Osteocyte (in vitro differentiated cells): Measurements from ENCODE around the gene IFI35. TPM values are rescaled to one million over a fixed set of nuclear protein-coding genes. Genes with fewer than 3 reads are reported as not detected.

Source experiments
- DNase-seq: peaks from one replicate; pipeline ENCODE4 v3.0.0; 2021; ENCODE audit warnings: mixed read lengths; ENCODE audit not compliant: unreplicated experiment; ENCODE audit errors: extremely low spot score
- H3K27ac Mint-ChIP-seq: one replicate; pipeline ENCODE4 v1.8.0; 2021; ENCODE audit warnings: mild to moderate bottlenecking, mixed read lengths; ENCODE audit not compliant: unreplicated experiment
- H3K27me3 Mint-ChIP-seq: one replicate; pipeline ENCODE4 v1.8.0; 2021; ENCODE audit warnings: mixed read lengths; ENCODE audit not compliant: unreplicated experiment
- H3K36me3 Mint-ChIP-seq: one replicate; pipeline ENCODE4 v1.8.0; 2021; ENCODE audit warnings: mixed read lengths; ENCODE audit not compliant: unreplicated experiment
- H3K4me1 Mint-ChIP-seq: one replicate; pipeline ENCODE4 v1.8.0; 2021; ENCODE audit warnings: mixed read lengths; ENCODE audit not compliant: unreplicated experiment
- H3K4me3 Mint-ChIP-seq: one replicate; pipeline ENCODE4 v1.8.0; 2021; ENCODE audit warnings: mild to moderate bottlenecking, moderate library complexity, mixed read lengths; ENCODE audit not compliant: unreplicated experiment
- H3K9me3 Mint-ChIP-seq: one replicate; pipeline ENCODE4 v1.8.0; 2021; ENCODE audit warnings: mixed read lengths; ENCODE audit not compliant: unreplicated experiment
- total RNA-seq: library from RNA; stranded (reverse); gene quantifications from 2 replicates; pipeline ENCODE4 v1.2.1, GENCODE V29; 2021
- TF ChIP-seq, protein P1 (sequence below): fragments of 200-600 bp; sonication (generic); IDR thresholded peaks from 2 replicates; pipeline ENCODE4 v1.5.0; 2021; ENCODE audit warnings: antibody characterized with exemption, mild to moderate bottlenecking, moderate library complexity

Gene IFI35
- total RNA-seq, 1 donor from 2014 or later: 34.4 TPM

DNA sequence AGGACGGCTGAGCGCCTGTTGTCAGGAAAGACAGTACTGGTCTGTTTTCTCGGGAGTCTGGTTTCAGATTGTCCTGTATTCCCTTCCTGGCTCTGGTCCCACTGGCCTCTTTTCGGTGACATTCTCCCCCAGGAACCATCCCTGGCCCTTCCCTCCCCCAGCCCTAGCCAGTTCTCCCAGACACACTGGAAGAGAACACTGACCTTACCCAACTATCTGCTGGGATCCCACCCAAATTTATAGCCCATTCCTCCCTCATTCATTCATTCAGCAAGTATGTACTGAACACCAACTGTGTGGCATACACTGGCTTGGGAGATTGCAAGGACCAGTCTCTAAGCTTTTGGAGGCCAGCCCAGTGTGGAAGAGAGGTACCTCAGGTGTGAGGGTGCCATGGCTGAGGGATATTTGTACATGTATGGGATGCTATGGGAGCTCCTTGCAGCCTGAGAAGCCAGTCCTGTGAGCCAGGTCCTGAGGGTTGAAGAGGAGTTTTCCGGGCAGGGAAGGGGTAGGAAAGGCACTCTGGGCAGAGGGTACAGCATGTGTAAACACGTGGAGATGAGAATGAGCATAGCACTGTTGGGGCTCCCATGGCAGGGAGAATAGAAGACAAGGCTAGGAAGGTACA lies 23.7 kb downstream of the IFI35 start:
- Mint-ChIP-seq H3K4me3 (no peak overlapping the region), H3K4me1 (peaks cover 5% of the 10 kb centered on the region), H3K9me3 (no peaks in the 10 kb centered on the region), H3K36me3 (no peaks in the 10 kb centered on the region), H3K27me3 (peaks cover 3% of the 10 kb centered on the region), H3K27ac (no peak overlapping the region)
- TF ChIP-seq, protein P1, sequence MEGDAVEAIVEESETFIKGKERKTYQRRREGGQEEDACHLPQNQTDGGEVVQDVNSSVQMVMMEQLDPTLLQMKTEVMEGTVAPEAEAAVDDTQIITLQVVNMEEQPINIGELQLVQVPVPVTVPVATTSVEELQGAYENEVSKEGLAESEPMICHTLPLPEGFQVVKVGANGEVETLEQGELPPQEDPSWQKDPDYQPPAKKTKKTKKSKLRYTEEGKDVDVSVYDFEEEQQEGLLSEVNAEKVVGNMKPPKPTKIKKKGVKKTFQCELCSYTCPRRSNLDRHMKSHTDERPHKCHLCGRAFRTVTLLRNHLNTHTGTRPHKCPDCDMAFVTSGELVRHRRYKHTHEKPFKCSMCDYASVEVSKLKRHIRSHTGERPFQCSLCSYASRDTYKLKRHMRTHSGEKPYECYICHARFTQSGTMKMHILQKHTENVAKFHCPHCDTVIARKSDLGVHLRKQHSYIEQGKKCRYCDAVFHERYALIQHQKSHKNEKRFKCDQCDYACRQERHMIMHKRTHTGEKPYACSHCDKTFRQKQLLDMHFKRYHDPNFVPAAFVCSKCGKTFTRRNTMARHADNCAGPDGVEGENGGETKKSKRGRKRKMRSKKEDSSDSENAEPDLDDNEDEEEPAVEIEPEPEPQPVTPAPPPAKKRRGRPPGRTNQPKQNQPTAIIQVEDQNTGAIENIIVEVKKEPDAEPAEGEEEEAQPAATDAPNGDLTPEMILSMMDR: no peak
- no peak for DNase-seq

DNA sequence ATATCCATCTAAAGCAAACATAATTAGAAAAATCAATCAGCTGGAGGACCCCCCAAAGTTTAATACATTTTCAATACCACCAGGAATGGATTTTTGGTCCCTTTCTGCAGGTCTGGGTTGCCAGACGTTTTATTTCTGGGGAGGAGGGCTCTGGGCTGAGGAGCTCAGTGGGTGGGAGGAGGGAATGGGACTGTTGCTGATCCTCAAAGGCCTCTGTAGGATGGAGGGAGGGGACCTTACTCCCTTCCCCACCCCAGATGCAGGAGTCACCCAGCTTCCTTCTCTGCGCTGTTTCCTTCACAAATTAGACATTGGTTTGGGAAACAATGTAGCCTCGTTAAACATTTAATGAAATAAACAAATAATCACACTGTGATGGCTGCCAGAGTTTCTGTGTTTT lies 25.1 kb downstream of the IFI35 start:
- H3K36me3 Mint-ChIP-seq: no peaks in the 10 kb centered on the region
- TF ChIP-seq, protein P1: no peak
- H3K4me1 Mint-ChIP-seq: no peaks in the 10 kb centered on the region
- H3K9me3 Mint-ChIP-seq: no peaks in the 10 kb centered on the region
- no peak overlapping the region for H3K4me3 Mint-ChIP-seq
- no peak overlapping the region for H3K27ac Mint-ChIP-seq
- DNase-seq: no peak
- H3K27me3 Mint-ChIP-seq: peaks cover 3% of the 10 kb centered on the region

DNA sequence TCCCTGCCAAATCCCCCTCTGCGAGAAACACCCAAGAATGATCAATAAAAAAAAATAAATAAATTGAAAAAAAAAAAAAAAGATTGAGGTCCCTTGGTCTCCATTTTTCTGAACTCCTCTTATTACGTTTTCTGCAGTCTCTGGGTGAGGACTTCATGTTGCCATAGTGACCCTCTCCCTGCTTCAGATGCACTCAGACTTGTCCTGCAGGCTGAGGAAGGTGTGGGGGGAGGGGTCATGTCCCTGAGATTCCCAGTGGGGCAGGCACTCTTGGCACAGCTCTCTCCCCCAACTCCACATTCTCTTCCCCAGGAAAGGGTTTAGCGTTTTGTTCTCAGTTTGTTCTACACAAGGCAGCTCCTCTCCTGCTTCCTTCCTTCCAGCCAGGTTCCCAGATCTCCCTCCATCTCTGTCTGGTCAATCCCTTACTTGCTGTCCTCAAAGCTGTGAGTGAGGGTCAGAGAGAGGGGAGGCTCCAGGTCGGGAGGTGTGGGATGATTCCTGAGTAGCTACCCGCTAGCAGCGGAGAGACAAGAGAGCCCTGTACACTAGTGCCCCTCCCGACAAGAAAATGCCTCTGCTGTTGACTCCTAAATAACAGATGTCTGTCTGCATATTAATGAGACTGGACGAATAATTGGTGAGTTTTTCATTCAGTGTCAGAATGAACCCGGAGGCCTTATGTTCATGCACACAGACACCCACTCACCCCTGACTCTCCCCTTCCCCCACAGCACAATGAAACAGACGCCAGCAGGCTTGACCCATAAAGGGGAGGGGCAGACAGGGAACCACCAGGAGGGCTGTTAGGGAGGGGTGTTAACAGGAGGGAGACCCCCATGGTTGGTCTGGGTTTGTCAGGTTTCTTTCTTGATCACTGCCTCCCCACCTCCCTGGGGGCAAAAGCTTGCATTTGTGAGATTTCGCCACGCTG lies 27.6 kb downstream of the IFI35 start:
- peaks cover 3% of the 10 kb centered on the region for H3K27me3 Mint-ChIP-seq
- H3K36me3 Mint-ChIP-seq: no peaks in the 10 kb centered on the region
- no peak for DNase-seq
- no peaks in the 10 kb centered on the region for H3K4me1 Mint-ChIP-seq
- TF ChIP-seq, protein P1: no peak
- H3K4me3 Mint-ChIP-seq: no peak overlapping the region
- H3K27ac Mint-ChIP-seq: no peak overlapping the region
- H3K9me3 Mint-ChIP-seq: no peaks in the 10 kb centered on the region

DNA sequence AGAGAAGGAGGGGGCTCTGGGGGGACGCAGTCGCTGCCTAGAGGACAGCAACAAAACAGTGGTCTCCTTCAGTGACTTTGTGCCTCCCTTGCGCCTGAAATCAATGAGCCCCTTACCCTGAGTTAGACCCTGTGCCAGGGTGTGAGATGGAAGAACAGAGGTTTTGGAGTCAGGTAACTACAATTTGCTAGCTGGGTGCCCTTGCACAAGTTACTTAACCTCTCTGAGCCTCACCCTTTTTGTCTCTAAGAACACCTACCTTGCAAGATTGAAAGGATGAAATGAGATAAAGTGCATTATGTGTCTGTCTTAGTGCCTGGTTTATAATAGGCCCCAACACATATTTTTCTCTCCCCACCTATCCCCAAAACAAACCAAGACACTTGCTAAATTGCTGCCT lies 28.3 kb downstream of the IFI35 start:
- Mint-ChIP-seq H3K27ac (no peak overlapping the region), H3K9me3 (no peaks in the 10 kb centered on the region), H3K27me3 (peaks cover 3% of the 10 kb centered on the region), H3K4me1 (no peaks in the 10 kb centered on the region), H3K36me3 (no peaks in the 10 kb centered on the region), H3K4me3 (no peak overlapping the region)
- TF ChIP-seq, protein P1: no peak
- DNase-seq: no peak

DNA sequence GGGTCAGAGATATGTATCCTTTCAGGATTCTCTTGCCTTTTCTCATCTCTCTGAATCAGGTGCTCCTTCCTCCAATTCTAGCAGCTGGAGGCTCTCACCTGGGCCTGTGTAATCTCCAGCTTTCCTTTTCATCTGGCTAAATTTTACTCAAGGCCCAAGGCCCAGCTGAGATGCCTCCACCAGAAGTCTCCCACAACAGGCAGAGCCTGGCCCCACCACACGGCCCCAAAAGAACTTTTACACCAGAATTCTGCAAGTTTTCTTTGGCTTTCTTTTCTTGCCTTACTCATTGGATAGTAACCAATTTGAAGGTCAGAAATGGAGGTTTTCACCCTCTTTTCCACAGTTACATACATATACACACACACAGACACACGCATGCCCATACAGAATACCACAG lies 33.1 kb downstream of the IFI35 start:
- Mint-ChIP-seq H3K4me1 (no peaks in the 10 kb centered on the region), H3K27me3 (no peaks in the 10 kb centered on the region), H3K36me3 (no peaks in the 10 kb centered on the region), H3K4me3 (no peak overlapping the region), H3K27ac (no peak overlapping the region), H3K9me3 (no peaks in the 10 kb centered on the region)
- no peak for DNase-seq
- TF ChIP-seq, protein P1: no peak
